Stomach (tissue), 4 donors: ENCODE results near the gene PMEPA1.

Experiments used
- CTCF ChIP-seq, 7 experiments: fragments of 450-650 bp in 4 of 7; fragments of 200-600 bp in 3 of 7; sonication (generic) in 3 of 7; IDR thresholded peaks; one replicate each; pipeline ENCODE4 v1.5.1; 2016 to 2019; ENCODE audit warnings: antibody characterized with exemption in 7 of 7, control low read depth in 2 of 7, mild to moderate bottlenecking in 1 of 7
- EP300 ChIP-seq: sonication (generic); formaldehyde crosslinking; IDR thresholded peaks from one replicate; pipeline ENCODE4 v1.6.1; 2017; ENCODE audit warnings: antibody characterized with exemption
- POLR2AphosphoS5 ChIP-seq, 3 donors: sonication (generic); formaldehyde crosslinking; IDR thresholded peaks; one replicate each; pipeline ENCODE4 v1.6.1; 2016; ENCODE audit warnings: antibody characterized with exemption in 3 of 3

GRCh38 chr20:57610261-57610952 is 99.4 kb downstream of the PMEPA1 start:
- TF ChIP-seq CTCF (IDR thresholded peaks at IDR 0.05) (no peak), POLR2AphosphoS5 (IDR thresholded peaks at IDR 0.05) (no peak), EP300 (no peak)
